Activated T-cell treated with anti-CD3 and anti-CD28 coated beads for 48 hours (primary cell): ENCODE measurements around the gene SCUBE1.

Experiments
- DNase-seq: peaks from one replicate; pipeline ENCODE4 v3.0.0-alpha.2; 2020; ENCODE audit warnings: low read depth

SCUBE1 gene

DNA sequence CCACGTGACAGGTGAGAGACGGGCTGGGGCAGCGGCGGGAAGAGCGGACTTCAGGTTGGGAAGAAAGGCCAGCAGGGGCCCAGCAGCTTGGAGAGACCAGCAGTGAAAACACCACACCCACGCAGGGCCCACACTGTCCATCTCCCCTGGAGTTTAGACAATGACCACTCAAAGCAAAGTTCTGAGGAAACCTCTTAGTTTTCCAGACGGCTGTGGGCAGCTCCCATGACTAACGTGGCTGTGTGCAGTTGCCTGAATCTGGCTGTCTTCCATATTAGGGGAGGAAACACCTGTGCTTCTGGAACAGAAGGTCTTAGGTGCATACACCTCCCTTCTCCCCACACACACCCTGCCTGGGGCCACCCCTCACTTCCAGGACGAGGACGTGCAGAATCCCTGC is 85.6 kb downstream of the SCUBE1 start:
- no peak for DNase-seq

DNA sequence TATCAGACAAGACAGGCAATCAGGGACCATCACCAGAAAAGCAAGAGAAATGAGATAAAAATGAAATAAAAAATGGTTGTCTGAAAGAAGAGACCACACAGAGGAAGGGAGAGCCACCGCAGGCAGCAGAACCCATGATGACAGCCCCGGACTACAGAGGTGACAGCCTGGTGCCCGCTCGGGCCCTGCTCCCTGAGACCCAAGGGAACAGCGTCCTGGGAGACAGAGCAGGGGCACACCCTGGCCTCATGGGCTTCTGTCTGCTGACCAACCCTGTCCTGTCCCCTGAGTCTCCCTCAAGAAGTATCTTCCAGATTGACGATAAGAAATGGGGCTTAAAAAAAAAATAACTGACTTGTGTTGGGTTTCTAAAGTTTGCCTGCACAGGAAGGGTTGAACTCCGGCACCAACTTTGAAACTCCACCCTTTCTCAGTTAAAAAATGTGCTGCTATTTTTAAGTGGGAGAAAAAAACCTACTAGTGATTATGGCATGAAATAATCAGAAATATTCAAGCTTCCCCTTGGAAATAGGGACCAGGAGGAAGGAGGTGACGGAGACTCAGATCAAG is 86.1 kb downstream of the SCUBE1 start:
- no peak for DNase-seq

DNA sequence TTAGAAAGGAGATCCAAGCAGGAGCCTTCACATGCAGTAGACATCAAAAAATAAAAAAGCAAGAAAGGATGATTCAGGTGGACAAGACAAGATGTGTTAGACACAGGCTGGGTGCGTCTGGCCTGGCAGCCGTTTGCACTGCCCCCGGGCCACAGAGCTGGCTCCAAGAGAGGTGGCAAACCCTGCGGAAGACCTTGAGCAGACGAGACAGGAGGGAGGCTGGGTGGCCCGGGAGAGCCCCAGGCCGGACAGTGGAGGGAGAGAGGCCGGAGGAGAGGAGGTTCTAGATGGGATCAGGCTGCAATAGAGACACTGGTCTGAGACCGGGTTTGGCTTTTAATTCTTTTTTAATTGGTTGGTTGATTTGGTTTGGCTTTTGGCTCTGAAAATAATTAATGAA is 86.6 kb downstream of the SCUBE1 start:
- DNase-seq: no peak

DNA sequence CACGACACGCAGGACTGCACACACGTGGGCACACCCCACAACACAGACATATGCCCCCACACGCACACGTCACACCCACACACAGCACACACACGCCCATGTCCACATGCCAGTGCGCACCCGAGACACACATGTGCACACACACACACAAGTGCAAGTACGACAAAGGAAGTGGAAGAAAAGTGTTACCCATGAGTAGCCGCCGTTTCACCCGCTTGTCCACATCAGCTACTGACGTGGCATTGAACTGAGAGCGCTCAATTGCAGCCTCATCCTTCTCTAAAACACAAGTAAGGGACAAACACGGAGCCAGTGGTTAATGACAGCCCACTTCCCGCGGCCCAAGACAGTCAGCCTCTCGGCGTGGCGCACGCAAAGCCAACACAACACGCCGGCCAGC is 87.9 kb downstream of the SCUBE1 start:
- no peak for DNase-seq

DNA sequence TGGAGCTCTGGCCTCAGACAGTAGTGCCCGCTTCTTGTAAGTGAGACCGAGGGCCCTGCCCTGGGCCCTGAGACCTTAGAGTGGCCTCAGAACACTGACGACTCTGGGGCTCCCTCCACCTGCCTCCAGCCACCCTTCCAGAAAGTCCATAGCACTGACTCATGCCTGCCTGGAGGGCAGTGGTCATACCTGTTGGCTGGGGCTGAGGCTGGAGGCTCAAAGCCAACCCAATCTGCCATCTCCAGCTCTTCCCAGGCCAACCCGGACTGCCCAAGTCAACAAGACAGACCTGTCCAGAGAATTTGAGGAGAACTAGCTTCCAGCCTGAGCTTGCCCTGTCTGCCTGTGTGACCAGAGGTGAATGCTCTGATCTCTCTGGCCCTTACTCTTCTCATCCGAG is 89.3 kb downstream of the SCUBE1 start:
- no peak for DNase-seq

- DNase-seq: no peak
These were observed 90.9 kb downstream of the SCUBE1 start for GRCh38 chr22:43252319-43252718.

- no peak for DNase-seq
These were observed 93.2 kb downstream of the SCUBE1 start for GRCh38 chr22:43249789-43250471.

GRCh38 chr22:43247546-43248260 is 95.5 kb downstream of the SCUBE1 start:
- DNase-seq: no peak

GRCh38 chr22:43246188-43246587 is 97.0 kb downstream of the SCUBE1 start:
- DNase-seq: no peak

GRCh38 chr22:43245717-43246116 is 97.5 kb downstream of the SCUBE1 start:
- no peak for DNase-seq

DNA sequence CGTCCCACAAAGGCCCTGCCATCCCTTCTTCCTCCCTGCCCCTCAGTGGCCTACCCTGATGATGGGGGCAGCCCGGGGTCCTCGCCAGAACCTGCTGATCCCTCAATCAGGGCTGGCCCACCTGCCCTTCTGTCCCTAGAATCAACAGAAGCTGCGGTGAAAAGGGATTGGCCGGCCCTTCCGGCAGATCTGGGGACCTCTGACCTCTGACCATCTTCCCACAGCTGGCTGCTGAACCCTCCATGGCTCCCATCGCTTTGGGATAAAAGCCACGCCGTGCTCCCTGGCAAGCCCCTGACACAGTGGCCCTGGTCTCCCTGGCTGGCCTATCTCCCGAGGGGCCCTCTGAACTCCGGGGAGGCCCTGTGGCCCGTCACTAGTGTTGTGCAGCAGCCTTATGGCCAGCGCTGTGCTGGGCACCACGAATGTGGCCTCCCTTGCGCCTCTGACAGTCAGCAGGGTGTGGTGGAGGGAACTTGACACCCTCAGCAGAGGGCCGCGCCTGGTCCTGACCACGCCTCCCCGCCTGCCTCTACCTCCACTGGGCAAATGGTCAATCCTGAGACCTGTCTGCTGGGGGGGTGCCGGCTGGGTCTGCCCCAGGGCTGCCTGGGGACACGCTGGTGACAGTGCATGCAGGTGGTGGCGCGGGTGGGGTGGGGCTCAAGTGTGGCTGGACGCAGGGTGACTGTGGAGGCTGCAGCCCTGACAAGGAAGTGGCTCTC is 98.2 kb downstream of the SCUBE1 start:
- DNase-seq: no peak

DNA sequence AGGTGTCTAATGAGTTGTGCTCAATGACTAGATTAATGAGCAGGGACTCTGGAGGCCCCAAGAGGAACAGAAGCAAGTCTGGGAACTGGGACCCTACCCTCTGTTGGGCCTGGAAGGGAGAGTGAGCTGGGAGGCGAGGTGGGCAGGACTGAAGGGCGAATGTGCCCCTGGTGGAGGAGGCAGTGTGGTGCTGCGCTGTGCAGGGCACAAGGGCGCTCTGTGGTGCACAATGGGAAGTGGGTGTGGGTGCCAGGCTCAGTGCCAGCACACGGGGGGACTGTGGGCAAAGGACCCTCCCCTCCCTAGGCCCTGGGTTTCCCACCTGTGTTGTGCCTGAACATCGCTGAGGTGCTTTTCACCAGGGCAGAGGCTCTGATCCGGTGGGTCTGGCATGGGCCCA is 98.8 kb downstream of the SCUBE1 start:
- DNase-seq: no peak

DNA sequence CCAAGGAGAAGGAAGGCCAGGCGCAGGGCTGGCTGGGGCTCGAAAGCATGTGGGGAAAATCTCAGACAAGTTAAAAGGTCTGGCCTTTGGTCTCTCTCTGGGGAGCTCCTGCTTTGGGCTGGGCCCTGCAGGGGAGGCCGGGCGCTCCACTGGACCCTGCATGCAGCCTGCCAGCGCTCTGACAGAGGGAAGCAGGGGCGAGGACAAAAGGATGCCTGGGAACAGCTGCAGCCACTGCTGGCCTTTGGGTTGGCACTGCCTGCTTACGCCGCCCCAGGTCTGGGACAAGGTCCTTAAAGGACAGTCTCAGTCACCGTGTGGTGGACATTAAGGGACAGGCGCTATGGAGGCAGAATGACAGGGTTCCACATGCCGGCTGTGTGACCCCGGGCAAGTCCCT is 99.8 kb downstream of the SCUBE1 start:
- no peak for DNase-seq

DNA sequence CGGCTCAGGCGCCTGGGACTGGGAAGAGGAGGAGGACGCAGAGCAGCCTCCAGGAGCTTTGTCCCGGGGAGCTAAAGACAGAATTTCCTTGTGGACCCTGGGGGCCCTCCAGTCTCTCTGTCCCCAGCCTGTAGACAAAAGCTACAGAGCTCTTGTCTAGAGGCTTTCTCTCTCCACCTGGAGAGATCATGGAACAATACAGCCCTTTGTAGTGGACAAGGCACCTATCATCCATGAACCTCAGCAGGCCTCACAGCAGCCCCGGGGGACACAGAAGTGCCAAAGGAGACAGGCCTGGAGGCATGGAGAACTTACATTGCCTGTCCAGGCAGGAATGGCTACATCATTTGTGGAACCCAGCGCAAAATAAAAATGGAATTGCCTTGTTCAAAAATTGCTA is 100.5 kb downstream of the SCUBE1 start:
- no peak for DNase-seq

DNA sequence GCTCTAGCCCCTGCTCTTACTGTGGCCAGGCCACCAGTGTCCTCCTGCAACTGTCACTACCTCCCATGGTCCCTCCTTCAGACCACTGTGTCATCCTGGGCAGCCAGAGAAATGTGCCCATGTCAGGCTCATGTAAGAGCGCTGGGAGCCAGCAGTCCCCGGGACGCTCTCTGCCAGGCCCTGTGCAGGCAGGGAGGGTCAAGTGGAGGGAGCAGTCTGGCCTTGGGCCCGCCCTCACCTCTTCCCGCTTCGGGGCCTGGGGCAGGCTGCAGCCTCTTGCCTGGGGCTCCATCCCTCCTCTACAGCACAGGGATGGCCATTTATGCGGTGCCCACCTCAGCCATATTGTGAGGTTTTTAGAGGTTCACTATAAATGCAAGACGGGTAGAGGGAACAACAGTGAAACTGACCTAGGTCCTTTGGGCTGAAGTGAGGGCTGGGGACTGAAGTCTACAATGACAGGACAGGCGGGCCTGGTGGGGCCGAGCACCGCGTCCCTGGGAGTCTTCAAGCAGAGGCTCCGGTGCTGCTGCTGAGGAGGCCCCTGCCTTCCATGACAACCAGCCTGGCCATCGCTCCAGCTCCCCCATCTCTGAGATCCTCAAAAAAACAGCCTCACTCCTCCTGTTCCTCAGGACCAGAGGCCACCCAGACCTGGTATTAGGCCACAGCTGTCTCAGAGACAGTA is 101.3 kb downstream of the SCUBE1 start:
- no peak for DNase-seq

- DNase-seq: no peak
These were observed 102.0 kb downstream of the SCUBE1 start for GRCh38 chr22:43241138-43241597.

- no peak for DNase-seq
These were observed 102.6 kb downstream of the SCUBE1 start for GRCh38 chr22:43240614-43241013.

GRCh38 chr22:43239956-43240355 is 103.2 kb downstream of the SCUBE1 start:
- no peak for DNase-seq

DNA sequence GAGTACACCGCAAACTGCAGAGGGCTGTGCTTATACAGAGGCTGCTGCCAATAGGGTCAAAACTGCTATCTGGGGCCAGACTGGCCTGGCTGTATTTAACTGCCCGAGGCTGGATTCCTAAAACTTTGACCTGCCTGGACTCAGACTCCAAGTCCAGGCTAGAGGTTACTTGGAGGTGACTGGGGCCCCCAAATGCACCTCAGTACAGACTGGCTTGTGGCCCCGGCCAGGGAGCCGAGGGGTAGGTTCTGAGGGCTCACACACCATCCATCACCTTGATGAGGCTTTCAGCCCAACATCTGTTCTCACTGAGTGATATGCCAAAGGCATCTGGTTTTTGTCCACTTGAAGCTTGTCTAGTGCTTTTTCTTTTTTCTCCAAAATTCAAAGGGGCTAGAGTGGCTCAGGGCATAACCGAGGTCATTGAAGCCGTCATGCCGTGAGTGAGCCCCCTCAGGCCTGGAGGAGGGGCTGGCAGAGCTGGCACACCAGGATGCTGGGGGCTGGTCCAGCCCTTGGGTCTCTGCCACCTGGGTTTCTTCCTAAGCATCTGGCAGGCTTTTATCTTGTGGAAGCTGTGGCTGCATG is 103.9 kb downstream of the SCUBE1 start:
- DNase-seq: no peak

DNA sequence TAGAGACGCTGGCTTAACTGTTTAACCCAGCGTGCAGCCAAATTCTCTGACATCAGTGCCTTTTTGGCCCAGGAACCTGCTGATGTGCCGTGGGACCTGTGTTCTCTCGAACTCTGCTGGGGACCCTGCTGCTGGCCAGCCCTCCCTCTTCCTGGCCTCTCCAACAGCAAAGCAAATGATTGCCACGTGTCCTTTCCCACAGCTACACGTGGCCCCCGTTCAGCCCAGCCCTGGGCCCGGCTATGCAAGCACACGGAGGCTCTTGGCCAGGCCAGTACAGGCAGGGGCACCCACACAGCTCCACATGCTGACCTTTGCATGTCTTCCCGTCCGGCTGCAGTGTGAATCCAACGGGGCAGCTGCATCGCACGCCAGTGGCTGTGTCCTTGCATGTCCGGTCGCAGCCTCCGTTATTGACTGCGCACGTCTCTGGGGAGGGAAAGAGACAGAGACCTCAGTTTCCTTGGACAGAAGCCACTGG is 104.6 kb downstream of the SCUBE1 start:
- no peak for DNase-seq

GRCh38 chr22:43237280-43237679 is 105.9 kb downstream of the SCUBE1 start:
- no peak for DNase-seq
